Activated CD4-positive, alpha-beta T cell treated with anti-CD3 and anti-CD28 coated beads, Interleukin-2, amount 50 U/mL, for 24 hours (primary cell): ENCODE results near the gene RANBP9.
A peak's percentile ranks its signal among the peaks of the same experiment; 100 is the strongest.

Source experiments
- DNase-seq, 2 donors: peaks; one replicate each; pipeline ENCODE4 v3.0.0-alpha.2; 2020; ENCODE audit warnings: low read depth in 1 of 2, low spot score in 1 of 2

RANBP9 gene

DNA sequence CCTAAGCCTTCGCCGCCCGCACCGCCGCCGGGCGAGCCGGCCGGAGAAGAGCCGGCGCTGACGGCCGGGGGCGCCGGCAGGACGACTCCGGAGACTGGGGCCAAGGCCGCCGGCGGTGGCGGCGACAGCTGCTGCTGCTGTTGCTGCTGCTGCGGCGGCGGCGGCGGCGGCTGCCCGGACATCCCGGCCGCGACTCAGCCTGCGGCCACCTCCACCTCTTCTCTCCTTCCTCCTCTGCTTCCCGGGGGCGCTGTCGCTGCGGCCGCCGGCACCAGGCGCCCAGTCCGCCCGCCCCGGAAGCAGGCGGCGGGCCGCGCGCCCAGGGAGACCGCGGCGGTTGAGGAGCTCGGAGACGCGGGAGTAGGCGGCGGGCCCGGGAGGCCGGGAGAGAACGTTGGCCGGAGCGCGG is 307 bp downstream of the RANBP9 start:
- peak in 1 of 2 donors; percentile 43 for DNase-seq

DNA sequence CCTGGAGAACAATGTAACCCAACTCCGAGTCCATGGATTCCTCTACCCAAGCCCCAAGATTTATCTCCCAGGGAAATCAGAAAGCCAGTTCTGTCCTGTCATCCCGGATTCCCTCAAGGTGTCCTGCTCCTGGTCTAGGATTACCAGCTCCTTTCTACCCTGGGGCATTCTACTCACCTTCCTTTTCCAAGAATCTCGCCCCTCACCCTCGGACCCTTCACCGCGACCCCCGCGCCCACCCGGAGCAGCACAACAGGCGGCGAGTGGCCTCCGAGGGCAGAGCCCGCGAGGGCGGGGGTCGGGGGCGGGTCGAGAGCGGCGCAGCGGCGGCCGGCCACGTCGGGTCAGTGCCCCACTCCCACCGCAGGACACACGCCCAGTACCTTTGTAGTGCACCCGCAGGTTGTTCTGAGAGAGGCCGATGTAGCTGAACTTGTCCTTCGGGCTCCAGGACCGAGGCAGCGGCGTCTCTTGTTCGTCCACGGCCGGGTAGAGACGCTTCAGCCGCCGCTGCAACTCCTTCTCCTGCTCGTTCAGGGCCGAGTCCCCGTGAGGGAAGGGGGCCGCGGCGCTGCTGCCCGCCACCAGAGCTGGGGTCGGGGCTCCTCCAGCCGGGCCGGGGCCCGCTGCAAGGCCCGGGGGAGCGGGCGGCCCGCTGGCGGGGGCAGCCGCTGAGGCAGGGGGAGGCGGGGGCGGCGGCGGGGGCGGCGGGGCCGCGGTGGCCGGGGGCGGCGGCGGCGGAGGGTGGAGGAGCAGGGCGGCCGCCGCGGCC is 897 bp downstream of the RANBP9 start:
- DNase-seq, result peak in 1 of 2 donors; percentile 13

DNA sequence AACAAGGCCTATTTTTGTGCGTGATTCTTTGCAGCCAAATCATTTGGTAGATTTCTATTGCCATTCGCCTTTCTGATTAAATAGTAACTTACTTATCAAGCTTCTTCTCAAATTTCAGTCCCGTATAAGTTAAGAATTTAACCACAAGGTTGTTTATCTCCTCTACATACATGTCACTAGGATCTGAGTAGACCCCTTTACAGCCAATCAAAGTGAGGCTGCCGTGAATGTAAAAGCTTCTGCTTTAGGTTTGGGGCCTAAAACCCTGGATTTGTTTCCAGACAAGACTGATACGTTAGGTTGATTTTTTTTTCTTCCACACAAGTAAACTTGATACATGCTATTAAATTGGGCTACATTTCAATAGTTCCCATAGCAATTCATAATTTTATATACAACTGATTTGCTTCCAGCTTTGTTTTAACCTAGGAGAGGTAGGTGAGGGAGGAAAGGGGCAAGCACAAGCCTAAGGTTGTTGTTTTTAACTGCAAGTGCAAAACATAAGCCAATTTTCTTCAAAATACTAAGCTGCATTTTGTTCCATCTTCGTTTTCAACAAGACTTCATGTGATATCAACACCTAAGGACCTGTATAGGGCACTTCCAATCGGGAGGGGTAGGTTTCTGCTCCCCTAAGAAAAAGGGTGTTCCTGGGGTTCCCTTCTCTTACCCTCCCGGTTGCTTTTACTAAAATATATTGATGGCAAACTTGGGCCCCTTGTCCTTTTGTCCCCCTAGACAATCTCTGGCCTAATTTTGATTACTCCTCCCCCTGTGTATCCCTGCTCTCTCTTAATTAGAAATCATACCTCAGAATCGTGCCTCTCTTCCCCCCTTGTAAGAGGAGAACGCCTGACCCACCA is 1.7 kb downstream of the RANBP9 start:
- DNase-seq, result no peak

DNA sequence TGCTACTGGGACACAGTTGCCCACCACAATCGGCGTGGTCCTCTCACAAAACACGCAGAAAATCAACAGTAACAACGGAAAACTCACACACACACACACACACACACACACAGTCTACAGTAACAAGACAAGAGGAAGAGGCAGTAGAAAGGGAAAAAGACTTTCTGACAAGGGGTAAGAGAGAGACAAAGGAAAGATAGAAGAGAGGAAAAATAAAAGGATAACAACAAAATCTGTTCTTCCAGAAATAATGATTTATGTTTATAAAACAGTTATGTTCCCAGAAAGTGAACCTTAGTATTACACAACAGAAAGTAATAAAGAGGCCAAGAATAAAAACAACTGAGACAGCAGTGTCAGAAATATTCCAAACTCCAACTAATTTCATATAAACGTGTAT is 2.9 kb downstream of the RANBP9 start:
- no peak for DNase-seq

DNA sequence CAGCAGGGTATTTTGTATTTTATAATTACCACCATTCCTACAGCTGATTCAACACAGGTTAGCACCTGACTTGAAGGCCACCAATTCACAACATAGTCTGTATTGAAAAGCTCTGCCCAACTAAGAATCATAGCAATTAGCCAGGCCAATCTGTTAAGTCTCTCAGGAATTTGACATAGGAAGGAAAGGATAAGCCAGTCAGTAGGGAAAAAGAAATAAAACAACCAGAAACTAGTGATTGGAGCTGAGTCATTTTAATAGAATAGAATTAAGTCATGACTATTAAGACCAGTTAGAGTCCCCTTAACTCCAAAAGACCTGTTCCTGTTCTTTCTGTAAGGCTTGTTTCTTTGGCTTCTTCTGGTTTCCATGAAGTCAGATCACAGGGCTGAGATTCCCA is 8.1 kb downstream of the RANBP9 start:
- no peak for DNase-seq

- DNase-seq, result no peak
These were observed 8.8 kb downstream of the RANBP9 start for GRCh38 chr6:13702809-13703302.

GRCh38 chr6:13700232-13700631 is 11.4 kb downstream of the RANBP9 start:
- no peak for DNase-seq

DNA sequence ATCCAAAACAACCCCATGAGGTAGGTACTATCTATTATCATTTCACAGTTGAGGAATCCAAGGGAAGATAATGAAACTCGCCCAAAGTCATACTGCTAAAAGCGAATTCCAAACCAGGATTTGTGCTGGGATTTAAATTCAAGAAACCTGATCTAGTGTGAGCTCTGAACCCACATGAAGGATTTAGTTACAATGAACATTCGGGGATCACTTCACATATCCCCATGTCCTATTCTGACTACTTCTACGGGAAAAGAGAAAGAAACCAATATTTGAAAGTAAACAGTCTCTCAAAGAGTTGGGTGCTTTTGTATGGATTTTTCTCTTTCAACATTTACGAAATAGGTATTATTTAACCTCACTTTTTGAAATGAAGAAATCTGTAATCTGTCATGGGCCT is 12.9 kb downstream of the RANBP9 start:
- no peak for DNase-seq

GRCh38 chr6:13697857-13698256 is 13.8 kb downstream of the RANBP9 start:
- no peak for DNase-seq

GRCh38 chr6:13696226-13696625 is 15.4 kb downstream of the RANBP9 start:
- DNase-seq, result no peak

- no peak for DNase-seq
These were observed 16.4 kb downstream of the RANBP9 start for GRCh38 chr6:13695252-13695651.

GRCh38 chr6:13694562-13694961 is 17.1 kb downstream of the RANBP9 start:
- no peak for DNase-seq

DNA sequence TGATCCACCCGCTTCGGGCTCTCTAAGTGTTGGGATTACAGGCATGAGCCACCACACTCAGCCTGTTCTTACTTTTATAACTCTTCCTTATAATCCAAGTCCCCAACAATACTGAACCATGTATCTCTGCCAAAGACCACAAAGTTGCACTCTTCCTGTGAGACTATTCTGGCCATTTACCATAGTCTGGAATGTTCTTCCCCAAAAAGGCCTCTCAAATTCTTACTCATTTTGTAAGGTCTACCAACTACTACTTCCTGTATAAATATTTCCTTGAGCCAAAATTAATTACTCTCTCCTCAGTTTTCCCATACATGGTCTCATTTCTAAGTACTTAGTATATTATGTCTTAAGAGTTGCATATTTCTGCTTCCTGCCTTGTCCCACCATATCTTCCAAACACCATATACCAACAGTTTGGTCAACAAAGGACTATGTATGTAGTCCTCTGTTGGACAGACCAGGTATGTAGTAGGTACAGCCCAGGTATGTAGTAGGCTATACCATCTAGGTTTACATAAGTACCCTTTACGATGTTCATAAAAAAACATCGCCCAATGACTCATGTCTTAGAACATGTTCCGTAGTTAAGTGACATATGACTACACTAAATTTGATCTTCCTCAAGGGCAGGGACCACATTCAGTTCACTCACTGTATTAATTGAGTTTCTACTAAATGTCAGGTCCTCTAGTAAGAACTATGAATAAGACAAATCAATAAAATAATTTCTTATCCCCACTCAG is 22.0 kb downstream of the RANBP9 start:
- no peak for DNase-seq

DNA sequence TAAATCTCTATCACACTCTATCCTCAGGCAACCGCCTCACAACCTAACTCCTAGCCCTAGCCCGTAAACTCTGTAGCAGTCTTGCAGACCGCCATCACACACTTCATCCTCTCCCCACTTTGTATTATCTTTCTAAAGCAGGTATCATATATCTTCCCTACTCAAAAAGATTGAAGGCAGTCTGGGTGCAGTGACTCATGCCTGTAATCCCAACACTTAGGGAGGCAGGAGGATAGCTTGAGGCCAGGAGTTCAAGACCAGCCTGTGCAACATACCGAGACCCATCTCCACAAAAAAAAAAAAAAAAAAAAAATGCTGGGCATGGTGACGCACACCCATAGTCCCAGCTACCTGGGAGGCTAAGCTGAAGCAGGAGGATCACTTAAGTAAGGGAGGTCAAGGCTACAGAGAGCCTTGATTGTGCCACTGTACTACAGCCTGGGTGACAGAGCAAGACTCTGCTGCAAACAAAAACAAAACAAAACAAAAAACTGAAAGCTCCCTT is 22.9 kb downstream of the RANBP9 start:
- no peak for DNase-seq

DNA sequence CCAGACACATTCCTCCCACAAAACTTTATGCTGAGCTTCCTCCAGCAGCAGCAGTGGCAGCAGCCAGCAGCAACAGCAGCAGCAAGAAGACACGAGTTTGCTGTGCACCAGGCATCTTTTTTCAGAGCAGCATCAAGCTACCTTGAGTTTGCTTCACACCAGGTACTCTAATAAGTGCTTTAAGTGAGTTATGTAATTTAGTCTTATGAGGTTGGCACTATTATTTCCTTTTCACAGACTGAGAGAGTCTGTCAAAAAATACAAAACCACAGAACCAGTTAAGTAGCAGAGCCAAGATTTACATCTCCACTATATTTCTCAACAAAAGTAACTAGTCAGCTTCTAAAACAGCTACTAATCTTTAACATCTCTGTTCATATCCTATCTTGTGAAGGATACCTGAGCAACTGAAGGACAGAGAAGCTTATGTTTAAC is 23.7 kb downstream of the RANBP9 start:
- DNase-seq, result no peak

DNA sequence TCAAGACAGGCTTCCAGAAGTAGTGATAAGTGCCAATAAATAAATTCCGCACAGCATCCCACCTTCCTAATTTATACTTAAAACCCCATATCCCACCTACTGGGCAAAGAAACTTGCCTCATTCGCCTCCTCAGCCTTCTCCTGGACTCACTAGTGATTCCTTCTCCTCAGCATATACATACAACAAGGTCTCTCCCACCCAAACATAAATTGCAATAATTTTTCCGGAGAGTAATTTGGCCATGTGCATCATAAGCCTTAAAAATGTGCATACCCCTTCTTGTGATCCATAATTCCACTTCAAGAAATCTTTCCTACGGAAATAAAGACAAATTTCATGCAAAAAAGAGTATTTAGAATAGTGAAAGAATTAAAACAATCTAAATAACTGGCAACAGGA is 26.8 kb downstream of the RANBP9 start:
- DNase-seq, result no peak

DNA sequence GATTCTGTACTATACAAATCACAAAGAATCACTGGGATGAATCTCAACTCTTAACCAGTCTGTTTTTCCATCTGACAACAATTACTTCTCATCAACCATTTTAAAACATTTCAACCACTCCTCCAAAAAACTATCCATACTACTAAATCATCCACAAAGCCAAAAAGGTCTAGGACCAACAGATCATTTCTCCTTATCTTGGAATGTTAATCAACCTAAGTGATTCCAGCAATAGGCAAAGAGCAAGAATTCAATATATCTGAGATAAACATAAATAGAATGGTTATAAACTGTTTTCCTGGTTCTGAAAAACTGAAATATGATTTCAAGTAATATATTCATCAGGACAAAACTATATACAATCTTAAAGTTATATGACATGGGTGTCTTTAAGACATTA is 28.6 kb downstream of the RANBP9 start:
- DNase-seq, result no peak

DNA sequence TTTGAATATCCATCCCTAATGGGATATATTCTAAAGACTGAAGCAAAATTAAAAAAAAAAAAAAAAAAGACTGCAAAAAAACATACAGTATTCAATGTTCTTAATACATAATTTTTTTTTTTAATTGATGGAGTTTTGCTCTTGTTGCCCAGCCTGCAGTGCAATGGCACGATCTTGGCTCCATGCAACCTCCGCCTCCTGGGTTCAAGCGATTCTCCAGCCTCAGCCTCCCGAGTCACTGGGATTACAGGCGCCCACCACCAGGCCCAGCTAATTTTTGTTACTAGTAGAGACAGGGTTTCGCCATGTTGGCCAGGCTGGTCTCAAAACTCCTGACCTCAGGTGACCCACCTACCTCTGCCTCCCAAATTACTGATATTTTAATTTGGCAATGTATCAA is 29.3 kb downstream of the RANBP9 start:
- DNase-seq, result no peak

GRCh38 chr6:13681305-13682061 is 30.2 kb downstream of the RANBP9 start:
- DNase-seq, result no peak

DNA sequence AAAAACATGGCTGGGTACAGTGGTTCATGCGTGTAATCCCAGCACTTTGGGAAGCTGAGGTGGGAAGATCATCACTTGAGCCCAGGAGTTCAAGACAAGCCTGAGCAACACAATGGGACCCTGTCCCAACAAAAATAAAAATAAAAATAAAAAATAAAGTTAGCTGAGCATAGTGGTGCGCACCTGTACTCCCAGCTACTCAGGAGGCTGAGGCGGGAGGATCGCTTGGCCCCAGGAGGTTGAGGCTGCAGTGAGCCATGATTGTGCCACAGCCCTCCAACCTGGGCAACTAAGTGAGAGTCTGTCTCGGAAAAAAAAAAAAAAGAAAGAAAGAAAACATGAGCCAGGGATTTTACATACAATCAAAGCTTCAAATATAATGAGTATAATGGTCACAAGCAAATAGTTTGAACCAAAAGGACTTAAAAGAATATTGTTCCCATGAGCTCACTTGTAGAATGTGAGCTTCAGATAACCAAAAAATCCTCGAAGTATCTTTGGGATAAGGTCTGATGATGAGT is 31.1 kb downstream of the RANBP9 start:
- no peak for DNase-seq
